NCI-H2196 treated with DMSO at 0.1 percent for 48 hours (cell line): ENCODE data around the gene SLC38A3.
"Not testable (repeated sequence)": the region's sequence is repeated elsewhere in the genome, so short reads cannot be mapped to it uniquely, and the experiment has no call there.

Experiments
- DNase-seq: peaks from one replicate; lab custom pipeline; 2025; ENCODE audit not compliant: unreplicated experiment; lab: John Stamatoyannopoulos, UW

Gene SLC38A3

GRCh38 chr3:50246517-50246954 lies 41.5 kb downstream of the SLC38A3 start:
- DNase-seq, result no peak

DNA sequence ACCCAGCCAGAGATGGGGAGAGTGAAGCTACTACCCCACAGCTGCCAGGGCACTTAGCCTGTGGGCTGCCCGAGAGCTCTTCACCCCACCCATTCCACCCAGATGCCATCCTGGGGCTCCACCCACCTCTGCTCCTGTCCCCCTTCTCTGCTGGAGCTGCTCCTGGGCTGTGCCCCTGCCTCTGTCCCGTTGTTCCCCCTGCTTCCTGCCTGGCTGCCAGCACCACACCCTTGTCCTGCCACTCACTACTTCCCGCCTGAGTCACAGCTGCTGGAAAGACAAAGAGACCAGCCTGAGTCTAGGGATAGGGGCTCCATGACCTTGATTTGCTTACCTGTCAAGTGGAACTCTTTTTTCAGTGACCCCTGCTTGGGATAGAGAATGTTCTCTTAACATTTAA lies 43.3 kb downstream of the SLC38A3 start:
- DNase-seq, result no peak

GRCh38 chr3:50249457-50249856 lies 44.4 kb downstream of the SLC38A3 start:
- no peak for DNase-seq

DNA sequence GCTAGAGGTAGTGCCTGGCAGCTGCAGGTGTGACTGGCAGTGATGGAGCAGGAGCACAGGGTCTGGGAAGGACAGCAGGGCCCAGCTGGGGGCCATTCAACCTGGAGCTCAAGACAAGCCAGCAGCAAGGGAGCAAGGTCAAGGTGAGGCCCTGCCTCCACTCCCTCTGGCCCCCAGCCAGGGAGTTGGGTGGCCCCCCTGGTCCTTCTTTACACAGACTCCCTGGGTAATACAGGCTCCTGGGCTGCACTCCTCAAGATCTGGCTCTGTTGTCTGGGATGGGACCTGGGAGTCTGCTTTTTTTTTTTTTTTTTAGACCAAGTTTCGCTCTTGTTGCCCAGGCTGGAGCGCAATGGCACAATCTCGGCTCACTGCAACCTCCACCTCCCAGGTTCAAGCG lies 45.4 kb downstream of the SLC38A3 start:
- DNase-seq, result no peak

DNA sequence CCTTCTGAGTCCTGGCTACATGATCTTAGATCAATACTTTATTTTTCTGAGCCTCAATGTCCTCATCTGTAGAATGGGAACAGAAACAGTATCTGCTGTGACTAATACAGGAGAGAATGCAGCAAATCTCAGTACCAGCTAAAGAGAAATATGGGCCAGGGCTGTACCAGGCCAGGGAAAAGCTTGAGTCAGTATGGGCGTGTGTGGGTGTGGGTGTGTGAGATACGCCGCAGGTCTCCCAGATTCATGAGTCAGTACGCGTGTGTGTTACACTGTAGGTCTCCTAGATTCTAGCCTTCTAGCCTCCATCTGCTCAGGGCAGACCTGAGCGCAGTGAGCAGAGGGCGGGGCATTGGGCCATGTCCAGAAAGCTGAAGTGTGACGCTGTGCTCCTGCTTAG lies 46.1 kb downstream of the SLC38A3 start:
- no peak for DNase-seq

DNA sequence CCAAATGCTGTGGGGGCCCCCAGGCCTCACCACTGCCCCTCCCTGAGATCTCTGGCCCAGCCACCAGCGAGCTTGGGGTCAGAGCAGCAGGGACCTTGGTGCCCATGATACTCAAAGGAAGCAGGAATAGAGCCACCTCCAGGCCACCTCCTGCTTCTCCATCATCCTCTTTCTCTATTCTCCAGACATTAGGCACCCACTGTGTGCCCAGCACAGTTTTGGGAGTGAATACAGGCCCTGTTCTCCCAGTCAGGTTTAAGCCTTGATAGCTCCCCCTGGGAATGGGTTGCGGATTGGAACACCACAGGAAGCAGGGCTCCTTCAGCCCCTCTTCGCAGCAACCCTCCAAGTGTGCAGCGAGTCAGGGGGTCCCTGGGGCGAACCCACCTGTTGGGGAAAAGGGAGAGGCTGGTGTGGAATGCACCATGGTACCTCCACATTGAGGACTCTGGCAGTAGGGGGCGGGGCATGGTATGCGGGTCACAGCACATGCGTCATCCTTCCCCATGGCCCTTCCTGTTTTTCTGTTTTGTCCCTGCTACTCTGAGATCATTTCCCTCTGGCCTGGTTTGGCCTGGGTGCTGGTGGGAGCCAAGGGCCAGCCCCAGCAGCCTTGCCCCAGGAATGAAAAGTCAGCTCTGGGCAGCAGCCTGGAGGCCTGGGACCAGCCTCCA lies 49.6 kb downstream of the SLC38A3 start:
- no peak for DNase-seq

DNA sequence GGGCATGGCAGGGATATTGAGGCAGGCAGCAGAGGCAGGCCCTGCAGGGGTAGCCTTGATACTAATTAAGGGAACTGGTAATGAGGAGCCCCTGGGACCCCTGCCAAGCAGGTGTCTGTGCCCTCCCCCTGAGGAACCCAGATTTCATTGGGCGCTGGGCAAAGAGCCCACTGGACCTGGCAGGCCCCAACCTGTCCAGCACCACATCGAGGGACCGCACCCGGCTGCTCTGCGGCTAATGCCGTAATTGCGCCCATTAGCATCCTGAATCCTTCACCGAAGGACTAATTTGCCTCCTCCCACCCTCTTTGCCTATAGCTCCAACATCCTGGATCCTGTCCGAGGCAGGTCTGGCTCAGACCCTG lies 50.2 kb downstream of the SLC38A3 start:
- no peak for DNase-seq

GRCh38 chr3:50256978-50257890 lies 52.2 kb downstream of the SLC38A3 start:
- DNase-seq, result no peak

DNA sequence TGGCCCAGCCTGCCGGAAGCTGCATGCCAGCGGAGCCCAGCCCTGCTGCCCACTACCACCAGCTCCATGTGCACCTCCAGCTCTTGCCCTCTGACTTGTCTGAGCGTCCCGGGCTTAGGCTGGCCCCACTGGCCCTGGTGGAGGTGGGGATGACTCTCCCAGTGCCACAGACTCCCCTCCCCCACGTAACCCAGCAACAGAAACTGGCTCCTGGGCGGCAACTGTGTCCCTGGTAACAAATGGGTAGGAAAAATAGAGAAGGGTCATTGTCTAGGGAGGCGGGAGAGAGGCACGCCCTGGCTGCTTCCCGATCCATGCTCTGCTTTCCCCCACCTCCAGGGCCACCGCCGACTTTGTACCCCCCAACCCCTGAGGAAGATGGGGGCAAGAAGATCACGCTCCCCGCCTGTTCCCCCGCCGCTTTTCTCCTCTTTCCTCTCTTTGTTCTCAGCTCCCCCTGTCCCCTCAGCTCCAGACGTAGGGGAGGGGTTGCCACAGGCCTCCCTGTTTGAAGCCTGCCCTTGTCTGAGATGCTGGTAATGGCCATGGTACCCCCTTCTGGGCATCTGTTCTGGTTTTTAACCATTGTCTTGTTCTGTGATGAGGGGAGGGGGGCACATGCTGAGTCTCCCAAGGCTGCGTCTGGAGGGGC lies 53.1 kb downstream of the SLC38A3 start:
- no peak for DNase-seq

GRCh38 chr3:50258979-50259378 lies 53.9 kb downstream of the SLC38A3 start:
- DNase-seq, result no peak

GRCh38 chr3:50259432-50260026 lies 54.5 kb downstream of the SLC38A3 start:
- DNase-seq, result no peak

DNA sequence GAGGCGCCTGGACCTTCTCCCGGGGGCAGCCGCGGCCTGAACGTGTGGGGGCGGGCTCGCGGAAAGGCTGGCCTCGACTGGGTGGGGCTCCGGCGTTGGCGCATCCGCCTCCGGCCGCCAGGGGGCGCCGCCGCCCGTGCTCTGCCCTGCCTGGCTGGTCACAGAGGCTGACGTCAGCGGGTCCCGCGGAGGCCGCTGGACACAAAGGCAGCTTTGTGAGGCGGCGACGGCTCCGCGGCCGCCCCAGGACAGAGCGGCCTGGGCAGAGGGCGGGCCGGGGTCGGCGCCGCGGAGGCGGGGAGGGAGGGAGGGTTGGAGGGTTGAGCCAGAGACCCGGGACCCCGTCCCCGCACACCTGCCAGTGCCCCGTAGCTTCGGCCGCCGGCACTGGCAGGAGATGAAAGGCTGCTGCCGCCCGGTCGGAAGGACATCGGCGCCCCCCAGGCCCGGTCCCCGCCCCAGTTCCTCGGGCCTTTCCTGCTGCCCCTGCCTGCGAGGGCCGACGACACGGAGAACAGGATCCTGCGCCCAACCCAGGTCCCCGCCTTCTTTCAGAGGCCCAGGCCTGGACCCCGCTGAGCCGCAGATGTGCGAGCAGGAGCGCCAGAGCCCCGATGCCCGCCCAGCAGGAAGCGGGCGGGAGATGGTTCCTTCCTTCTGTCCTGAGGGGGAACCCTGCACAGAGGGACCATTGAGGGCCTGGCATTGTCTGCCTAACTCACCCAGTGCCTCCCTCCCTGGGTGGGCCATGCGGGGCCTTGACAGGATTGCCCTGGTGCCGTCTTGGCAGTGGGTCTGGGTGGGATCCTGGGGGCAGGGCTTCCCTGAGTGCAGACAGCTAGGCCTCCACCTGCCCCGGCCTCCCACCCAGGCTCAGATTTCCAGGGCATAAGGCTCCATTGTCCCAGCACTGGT lies 55.2 kb downstream of the SLC38A3 start:
- peak; percentile 60 for DNase-seq

GRCh38 chr3:50260942-50261441 lies 55.9 kb downstream of the SLC38A3 start:
- DNase-seq, result no peak

DNA sequence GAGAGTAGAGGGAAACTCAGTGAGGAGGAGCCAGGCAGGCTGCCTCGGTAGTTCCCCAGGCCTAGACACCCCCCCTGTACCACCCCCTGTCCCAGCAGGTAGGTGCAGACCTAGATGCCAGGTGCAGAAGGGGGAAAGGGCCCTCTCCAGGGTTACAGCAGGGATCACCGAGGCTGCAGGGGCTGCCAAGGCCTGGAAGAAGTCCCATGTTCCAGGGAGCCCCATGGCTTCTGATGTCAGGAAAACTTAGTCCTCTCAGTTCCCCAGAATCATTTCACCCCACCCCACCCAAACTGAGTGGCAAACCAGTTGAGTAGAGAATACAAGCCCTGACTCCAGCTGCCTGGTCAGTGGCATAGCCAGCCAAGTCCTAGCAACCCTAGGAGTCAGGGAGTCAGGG lies 56.4 kb downstream of the SLC38A3 start:
- no peak for DNase-seq

DNA sequence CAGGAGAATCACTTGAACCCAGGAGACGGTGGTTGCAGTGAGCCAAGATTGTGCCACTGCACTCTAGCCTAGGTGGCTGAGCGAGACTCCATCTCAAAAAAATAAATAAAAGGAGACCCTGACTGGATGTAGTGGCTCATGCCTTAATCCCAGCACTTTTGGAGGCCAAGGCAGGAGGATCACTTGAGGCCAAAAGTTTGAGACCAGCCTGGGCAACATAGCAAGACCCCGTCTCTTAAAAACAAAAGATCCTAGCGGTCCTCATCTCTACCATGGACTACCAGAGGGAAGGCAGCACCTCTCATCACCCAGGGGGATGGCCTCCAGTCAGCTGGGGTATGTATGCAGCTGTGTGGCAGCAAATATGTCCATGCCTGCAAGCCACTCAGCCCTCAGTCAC lies 57.1 kb downstream of the SLC38A3 start:
- DNase-seq, result not testable (repeated sequence)

GRCh38 chr3:50262778-50263177 lies 57.7 kb downstream of the SLC38A3 start:
- DNase-seq, result no peak

- no peak for DNase-seq
These were observed 58.7 kb downstream of the SLC38A3 start for GRCh38 chr3:50263478-50264382.

DNA sequence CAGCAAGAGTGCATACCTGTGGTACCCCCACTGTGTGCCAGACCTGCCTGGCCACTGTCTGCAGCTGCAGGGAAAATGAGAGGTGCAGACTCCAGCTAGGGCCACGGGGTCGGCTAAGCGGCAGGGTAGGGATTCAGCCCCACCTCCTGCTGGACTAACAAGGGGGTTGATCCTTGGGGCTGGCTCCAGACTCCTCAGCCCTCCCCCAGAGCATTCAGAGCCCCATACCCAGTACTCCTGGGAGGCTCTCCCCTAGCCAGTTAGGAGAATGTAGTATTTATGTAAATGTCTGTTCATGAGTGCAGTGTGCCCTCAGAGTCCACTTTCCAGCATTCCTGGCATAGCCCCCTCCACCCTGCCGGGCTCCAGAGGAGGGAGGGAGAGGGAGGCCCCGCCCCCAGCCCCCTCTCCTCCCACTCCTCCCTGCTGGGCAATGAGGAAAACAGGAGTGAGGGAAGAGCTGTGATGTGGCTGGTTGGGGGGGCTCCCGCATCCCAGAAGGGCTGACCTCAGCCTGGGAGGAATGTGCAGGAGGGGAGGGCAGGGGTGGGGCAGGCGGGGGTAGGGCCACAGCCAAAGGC lies 59.4 kb downstream of the SLC38A3 start:
- DNase-seq, result no peak

DNA sequence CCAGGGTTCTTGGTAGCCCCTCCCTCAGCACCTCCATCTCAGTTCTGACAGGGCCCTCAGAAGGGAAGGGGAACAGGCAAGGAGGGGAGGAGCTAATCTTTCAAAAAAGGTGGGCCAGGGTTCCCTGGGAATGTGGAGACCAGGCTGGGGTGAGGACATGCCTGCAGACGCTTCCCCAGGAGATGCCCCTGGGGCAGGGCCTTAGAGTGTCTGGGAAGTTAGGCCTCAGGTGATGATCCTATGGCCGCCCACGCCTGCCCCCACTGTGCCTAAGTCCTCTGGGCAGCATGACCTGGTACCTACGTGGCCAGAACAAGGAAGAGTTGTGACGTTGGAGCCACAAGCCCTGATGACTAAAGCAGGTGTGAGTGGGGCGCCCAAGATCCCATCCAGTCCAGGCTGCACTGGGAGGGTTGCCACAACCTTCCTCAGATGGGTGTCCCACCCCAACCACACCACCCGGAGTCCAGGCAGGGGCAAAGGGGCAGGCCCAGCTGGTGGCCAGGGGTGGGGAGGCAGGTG lies 60.0 kb downstream of the SLC38A3 start:
- no peak for DNase-seq
